ENCODE data around the gene TMEM266.

The TMEM266 gene

DNA sequence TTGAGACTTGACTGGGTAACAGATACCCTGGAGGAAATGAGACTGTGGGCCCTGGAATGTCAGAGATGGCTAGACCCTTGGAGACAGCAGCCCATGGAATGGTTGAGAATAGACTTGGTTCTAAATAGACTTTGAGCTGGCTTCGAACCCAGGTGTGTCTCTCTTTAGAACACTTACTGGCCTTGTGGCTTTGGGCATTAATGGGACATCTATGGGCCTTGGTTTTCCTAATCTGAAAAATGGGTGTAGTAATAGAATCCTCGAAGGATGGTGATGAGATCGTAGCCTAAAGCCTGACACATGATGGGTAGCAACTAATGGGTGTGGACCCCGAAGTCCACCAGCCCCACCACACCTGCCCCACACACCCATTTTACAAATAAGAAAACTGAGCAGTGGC lies 119.2 kb downstream of the TMEM266 start:
- Histone ChIP-seq H3K27ac (ENCODE audit: low read length) (no peak overlapping the region), H3K9me3 (replicated peaks; ENCODE audit: insufficient read depth, low read length) (no peaks in the 10 kb centered on the region), H3K4me2 (ENCODE audit: low read depth, low read length) (no peak overlapping the region), H3K9me2 (replicated peaks; ENCODE audit: insufficient read depth, low read length) (no peaks in the 10 kb centered on the region), H3K79me2 (ENCODE audit: low read length) (no peaks in the 10 kb centered on the region), H3F3A (ENCODE audit: insufficient read depth, low read length) (no peaks in the 10 kb centered on the region), H2AFZ (ENCODE audit: low read length) (no peak overlapping the region), H3K4me3 (ENCODE audit: low read length) (no peak overlapping the region), H3K9ac (ENCODE audit: low read length) (no peak overlapping the region), H3K4me1 (ENCODE audit: low read length) (no peaks in the 10 kb centered on the region), H3K36me3 (replicated peaks; ENCODE audit: insufficient read depth, low read length) (no peaks in the 10 kb centered on the region), H3K27me3 (replicated peaks; ENCODE audit: insufficient read depth, low read length) (0 out of 2 replicates have a peak, but pooled peaks cover 6% of the 10 kb centered on the region), H4K20me1 (ENCODE audit: insufficient read depth, low read length) (no peaks in the 10 kb centered on the region)
- no peak for TF ChIP-seq EZH2 (optimal IDR thresholded peaks at IDR 0.05; ENCODE audit: low read depth, low read length)
- no peak for TF ChIP-seq EZH2phosphoT487 (IDR thresholded peaks at IDR 0.05; ENCODE audit: low read length)
- TF ChIP-seq, protein P1, sequence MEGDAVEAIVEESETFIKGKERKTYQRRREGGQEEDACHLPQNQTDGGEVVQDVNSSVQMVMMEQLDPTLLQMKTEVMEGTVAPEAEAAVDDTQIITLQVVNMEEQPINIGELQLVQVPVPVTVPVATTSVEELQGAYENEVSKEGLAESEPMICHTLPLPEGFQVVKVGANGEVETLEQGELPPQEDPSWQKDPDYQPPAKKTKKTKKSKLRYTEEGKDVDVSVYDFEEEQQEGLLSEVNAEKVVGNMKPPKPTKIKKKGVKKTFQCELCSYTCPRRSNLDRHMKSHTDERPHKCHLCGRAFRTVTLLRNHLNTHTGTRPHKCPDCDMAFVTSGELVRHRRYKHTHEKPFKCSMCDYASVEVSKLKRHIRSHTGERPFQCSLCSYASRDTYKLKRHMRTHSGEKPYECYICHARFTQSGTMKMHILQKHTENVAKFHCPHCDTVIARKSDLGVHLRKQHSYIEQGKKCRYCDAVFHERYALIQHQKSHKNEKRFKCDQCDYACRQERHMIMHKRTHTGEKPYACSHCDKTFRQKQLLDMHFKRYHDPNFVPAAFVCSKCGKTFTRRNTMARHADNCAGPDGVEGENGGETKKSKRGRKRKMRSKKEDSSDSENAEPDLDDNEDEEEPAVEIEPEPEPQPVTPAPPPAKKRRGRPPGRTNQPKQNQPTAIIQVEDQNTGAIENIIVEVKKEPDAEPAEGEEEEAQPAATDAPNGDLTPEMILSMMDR (IDR thresholded peaks at IDR 0.05; ENCODE audit: low read length) = no peak
- DNase-seq = no peak

DNA sequence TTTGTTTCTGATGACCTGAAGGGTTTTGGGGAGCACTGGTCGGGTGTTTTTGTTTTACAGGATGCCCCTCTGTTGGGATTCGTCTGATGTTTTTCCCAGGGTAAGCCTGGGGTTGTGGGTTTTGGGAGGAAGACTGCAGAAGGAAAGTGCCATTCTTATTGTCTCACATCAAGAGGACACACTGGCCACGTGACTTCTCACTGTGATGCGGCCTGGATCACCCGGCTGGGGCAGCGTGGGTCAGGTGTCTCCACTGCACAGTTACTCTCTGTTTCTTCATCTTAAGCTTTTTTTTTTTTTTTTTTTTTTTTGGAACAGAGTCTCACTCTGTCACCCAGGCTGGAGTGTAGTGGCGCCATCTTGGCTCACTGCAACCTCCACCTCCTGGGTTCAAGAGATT lies 120.5 kb downstream of the TMEM266 start:
- Histone ChIP-seq H3K9ac (ENCODE audit: low read length) (no peak overlapping the region), H3K27ac (ENCODE audit: low read length) (no peak overlapping the region)
- no peak for DNase-seq

DNA sequence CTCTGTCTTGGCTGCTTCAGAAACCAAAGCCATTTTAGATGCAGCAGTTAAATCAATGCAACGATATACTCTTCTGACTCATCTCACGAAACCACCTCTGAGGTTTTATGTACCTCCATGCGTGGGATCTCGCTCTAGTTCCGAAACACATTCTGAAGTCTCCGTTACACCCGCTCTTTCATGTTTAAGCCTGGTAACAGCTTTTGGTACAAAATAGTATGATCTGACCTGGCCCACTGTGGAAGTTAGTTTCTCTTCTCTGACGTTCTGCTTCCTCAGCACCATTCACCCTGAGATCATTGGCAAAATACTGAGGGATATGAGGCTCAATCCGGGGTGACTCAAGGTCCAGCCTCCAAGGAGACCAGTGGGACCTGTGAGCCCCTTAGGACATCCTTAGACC lies 121.9 kb downstream of the TMEM266 start:
- H3K4me1 ChIP-seq (ENCODE audit: low read length) = no peaks in the 10 kb centered on the region
- no peak overlapping the region for H3K4me2 ChIP-seq (ENCODE audit: low read depth, low read length)
- 0 out of 2 replicates have a peak, but pooled peaks cover 6% of the 10 kb centered on the region for H3K27me3 ChIP-seq (replicated peaks; ENCODE audit: insufficient read depth, low read length)
- no peaks in the 10 kb centered on the region for H3K36me3 ChIP-seq (replicated peaks; ENCODE audit: insufficient read depth, low read length)
- no peak overlapping the region for H3K27ac ChIP-seq (ENCODE audit: low read length)
- no peaks in the 10 kb centered on the region for H3K9me2 ChIP-seq (replicated peaks; ENCODE audit: insufficient read depth, low read length)
- no peak overlapping the region for H2AFZ ChIP-seq (ENCODE audit: low read length)
- no peak for DNase-seq
- H3F3A ChIP-seq (ENCODE audit: insufficient read depth, low read length) = no peaks in the 10 kb centered on the region
- no peaks in the 10 kb centered on the region for H3K79me2 ChIP-seq (ENCODE audit: low read length)
- TF ChIP-seq, protein P1 (IDR thresholded peaks at IDR 0.05; ENCODE audit: low read length) = no peak
- TF ChIP-seq EZH2phosphoT487 (IDR thresholded peaks at IDR 0.05; ENCODE audit: low read length) (no peak), EZH2 (optimal IDR thresholded peaks at IDR 0.05; ENCODE audit: low read depth, low read length) (no peak)
- no peaks in the 10 kb centered on the region for H3K9me3 ChIP-seq (replicated peaks; ENCODE audit: insufficient read depth, low read length)
- H3K4me3 ChIP-seq (ENCODE audit: low read length) = no peak overlapping the region
- no peak overlapping the region for H3K9ac ChIP-seq (ENCODE audit: low read length)
- no peaks in the 10 kb centered on the region for H4K20me1 ChIP-seq (ENCODE audit: insufficient read depth, low read length)

More for the DNA sequence above, 120.5 kb downstream of the TMEM266 start:
- TF ChIP-seq, protein P1 (IDR thresholded peaks at IDR 0.05; ENCODE audit: low read length) = no peak
- no peak for TF ChIP-seq EZH2phosphoT487 (IDR thresholded peaks at IDR 0.05; ENCODE audit: low read length)
- TF ChIP-seq EZH2 (optimal IDR thresholded peaks at IDR 0.05; ENCODE audit: low read depth, low read length) = no peak
- no peaks in the 10 kb centered on the region for H3K36me3 ChIP-seq (replicated peaks; ENCODE audit: insufficient read depth, low read length)
- H3K9me3 ChIP-seq (replicated peaks; ENCODE audit: insufficient read depth, low read length) = no peaks in the 10 kb centered on the region
- H3F3A ChIP-seq (ENCODE audit: insufficient read depth, low read length) = no peaks in the 10 kb centered on the region
- H3K4me3 ChIP-seq (ENCODE audit: low read length) = no peak overlapping the region
- H3K79me2 ChIP-seq (ENCODE audit: low read length) = no peaks in the 10 kb centered on the region
- no peak overlapping the region for H2AFZ ChIP-seq (ENCODE audit: low read length)
- H3K27me3 ChIP-seq (replicated peaks; ENCODE audit: insufficient read depth, low read length) = 0 out of 2 replicates have a peak, but pooled peaks cover 6% of the 10 kb centered on the region
- H3K4me1 ChIP-seq (ENCODE audit: low read length) = no peaks in the 10 kb centered on the region
- H3K4me2 ChIP-seq (ENCODE audit: low read depth, low read length) = no peak overlapping the region
- H3K9me2 ChIP-seq (replicated peaks; ENCODE audit: insufficient read depth, low read length) = no peaks in the 10 kb centered on the region
- H4K20me1 ChIP-seq (ENCODE audit: insufficient read depth, low read length) = no peaks in the 10 kb centered on the region

Data from MM.1S (cell line).